ENCODE results near the gene ALLC. TPM values are rescaled to one million over a fixed set of nuclear protein-coding genes. Genes with fewer than 3 reads are reported as not detected.

ALLC gene
- total and polyA plus RNA-seq, 2 donors (not counting 1 experiment from before 2014, with no cell fraction given) = not detected

DNA sequence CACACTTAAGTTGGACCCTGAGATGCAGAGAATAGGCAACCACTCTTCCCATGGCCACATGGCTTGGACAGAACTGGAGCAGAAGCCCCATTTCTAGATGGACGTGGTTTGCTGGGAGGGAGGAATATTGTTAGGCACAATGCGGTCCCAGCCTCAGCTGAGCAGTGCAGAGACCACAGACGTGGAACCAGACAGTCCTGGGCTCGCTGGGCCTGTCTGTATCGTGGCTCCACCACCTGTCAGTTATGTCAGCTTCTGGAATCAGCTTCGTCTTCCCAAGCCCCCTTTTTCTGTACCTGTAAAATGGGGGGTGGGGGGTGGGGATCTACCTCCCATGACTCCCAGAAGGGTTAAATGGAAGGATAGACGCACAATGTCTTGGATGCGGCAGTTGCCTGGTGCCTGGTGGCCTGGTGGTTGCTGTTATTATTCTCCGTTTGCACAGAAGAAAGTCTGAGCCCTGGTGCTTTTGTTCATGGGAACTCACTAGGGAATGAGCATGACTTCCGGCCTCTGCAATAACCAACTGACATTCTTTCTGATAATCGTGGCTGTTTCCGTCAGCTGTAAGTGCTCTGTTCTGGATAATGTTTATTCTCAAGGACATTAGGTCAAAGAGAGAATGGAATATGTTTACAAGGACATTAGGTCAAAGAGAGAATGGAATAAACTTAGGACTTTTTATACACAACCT, 31.7 kb upstream of the ALLC start:
- TF ChIP-seq EZH2 (IDR thresholded peaks at IDR 0.05; ENCODE audit: borderline replicate concordance, insufficient read depth, low read depth, low read length, poor library complexity, severe bottlenecking) (no peak), CTCF (IDR thresholded peaks at IDR 0.05) (no peak)
- Histone ChIP-seq H3K9me3 (ENCODE audit: control extremely low read depth in 1 of 3, control insufficient read depth in 2 of 3, insufficient read depth in 1 of 3, low read length in 2 of 3) (peaks cover 0 to 6% (median 3%) of the 10 kb centered on the region in 3 donors), H3K4me3 (ENCODE audit: control extremely low read depth in 1 of 5, extremely low read depth in 1 of 5, insufficient read depth in 1 of 5, low read depth in 2 of 5, low read length in 4 of 5) (no peak overlapping the region), H4K20me1 (ENCODE audit: control insufficient read depth, insufficient read depth, low read length, poor library complexity, severe bottlenecking) (no peaks in the 10 kb centered on the region), H3K9ac (ENCODE audit: low read length) (no peak overlapping the region), H3K36me3 (replicated peaks in 1 of 2; ENCODE audit: control extremely low read depth in 1 of 2, control insufficient read depth in 1 of 2, extremely low read depth in 1 of 2, insufficient read depth in 2 of 2, low read length in 1 of 2) (no peaks in the 10 kb centered on the region), H2AFZ (ENCODE audit: insufficient read depth, low read depth, low read length, poor library complexity, severe bottlenecking) (no peak overlapping the region), H3K4me1 (ENCODE audit: control insufficient read depth in 2 of 2, insufficient read depth in 2 of 2, low read length in 2 of 2) (no peaks in the 10 kb centered on the region), H3K4me2 (replicated peaks; ENCODE audit: low read depth, low read length, poor library complexity, severe bottlenecking) (no peak overlapping the region), H3K27me3 (replicated peaks in 1 of 4; ENCODE audit: control extremely low read depth in 1 of 4, control insufficient read depth in 3 of 4, insufficient read depth in 4 of 4, low read length in 3 of 4) (peaks cover 0 to 5% (median 0%) of the 10 kb centered on the region in 4 experiments), H3K79me2 (ENCODE audit: control insufficient read depth, insufficient read depth, low read length) (no peaks in the 10 kb centered on the region), H3K27ac (ENCODE audit: low read length in 2 of 2) (no peak overlapping the region)
- no peak for ATAC-seq (ENCODE audit: low read depth)
- H3K27ac Mint-ChIP-seq = no peak overlapping the region
- ChIA-PET CTCF (no interaction called here), POLR2A (no interaction called here)
- DNase-seq = no peak
- intact Hi-C loops (cut with micrococcal nuclease) = no loop called here
- WGBS (ENCODE audit: insufficient coverage) = 92% methylated on average over 5 of the region's 12 CpGs
- no peak overlapping the region for H3K4me3 Mint-ChIP-seq
- no peaks in the 10 kb centered on the region for H3K9me3 Mint-ChIP-seq (ENCODE audit: insufficient read depth)
- peaks cover 6% of the 10 kb centered on the region for H3K27me3 Mint-ChIP-seq
- no peaks in the 10 kb centered on the region for H3K4me1 Mint-ChIP-seq

- ChIA-PET POLR2A (no interaction called here), CTCF (no interaction called here)
- H2AFZ ChIP-seq (ENCODE audit: insufficient read depth, low read depth, low read length, poor library complexity, severe bottlenecking) = no peak overlapping the region
- Mint-ChIP-seq H3K4me3 (no peak overlapping the region), H3K4me1 (no peaks in the 10 kb centered on the region), H3K27ac (no peak overlapping the region), H3K27me3 (peaks cover 6% of the 10 kb centered on the region), H3K9me3 (ENCODE audit: insufficient read depth) (no peaks in the 10 kb centered on the region)
- H3K4me3 ChIP-seq (ENCODE audit: control extremely low read depth in 1 of 5, extremely low read depth in 1 of 5, insufficient read depth in 1 of 5, low read depth in 2 of 5, low read length in 4 of 5) = no peak overlapping the region
- peaks cover 0 to 5% (median 0%) of the 10 kb centered on the region in 4 experiments for H3K27me3 ChIP-seq (replicated peaks in 1 of 4; ENCODE audit: control extremely low read depth in 1 of 4, control insufficient read depth in 3 of 4, insufficient read depth in 4 of 4, low read length in 3 of 4)
- H3K36me3 ChIP-seq (replicated peaks in 1 of 2; ENCODE audit: control extremely low read depth in 1 of 2, control insufficient read depth in 1 of 2, extremely low read depth in 1 of 2, insufficient read depth in 2 of 2, low read length in 1 of 2) = no peaks in the 10 kb centered on the region
- no peak for DNase-seq
- no peaks in the 10 kb centered on the region for H3K79me2 ChIP-seq (ENCODE audit: control insufficient read depth, insufficient read depth, low read length)
- peaks cover 0 to 6% (median 0%) of the 10 kb centered on the region in 3 donors for H3K9me3 ChIP-seq (ENCODE audit: control extremely low read depth in 1 of 3, control insufficient read depth in 2 of 3, insufficient read depth in 1 of 3, low read length in 2 of 3)
- no peak for ATAC-seq (ENCODE audit: low read depth)
- intact Hi-C loops (cut with micrococcal nuclease) = no loop called here
- no peak overlapping the region for H3K27ac ChIP-seq (ENCODE audit: low read length in 2 of 2)
- H3K4me2 ChIP-seq (replicated peaks; ENCODE audit: low read depth, low read length, poor library complexity, severe bottlenecking) = no peak overlapping the region
- H4K20me1 ChIP-seq (ENCODE audit: control insufficient read depth, insufficient read depth, low read length, poor library complexity, severe bottlenecking) = no peaks in the 10 kb centered on the region
- no peak for TF ChIP-seq EZH2 (IDR thresholded peaks at IDR 0.05; ENCODE audit: borderline replicate concordance, insufficient read depth, low read depth, low read length, poor library complexity, severe bottlenecking)
- no peak for TF ChIP-seq CTCF (IDR thresholded peaks at IDR 0.05)
- H3K9ac ChIP-seq (ENCODE audit: low read length) = no peak overlapping the region
- H3K4me1 ChIP-seq (ENCODE audit: control insufficient read depth in 2 of 2, insufficient read depth in 2 of 2, low read length in 2 of 2) = no peaks in the 10 kb centered on the region
- 93% methylated on average over 25 of the region's 25 CpGs for whole genome bisulfite sequencing (ENCODE audit: insufficient coverage)
These were observed 31.0 kb upstream of the ALLC start for GRCh38 chr2:3626812-3627499.
